HEK293T (cell line): ENCODE results near the gene PRDX3.
"Not testable (repeated sequence)": the region's sequence is repeated elsewhere in the genome, so short reads cannot be mapped to it uniquely, and the experiment has no call there.

Experiments
- CTCF ChIA-PET: fragments of 350-600 bp; formaldehyde crosslinking; extraction: SDS; loops from one replicate; lab custom pipeline; 2021; ENCODE audit warnings: antibody characterized with exemption, inconsistent platforms; lab: Yijun Ruan, JAX
- POLR2A ChIA-PET: fragments of 350-600 bp; formaldehyde crosslinking; extraction: SDS; loops from one replicate; lab custom pipeline; 2020; ENCODE audit warnings: antibody characterized with exemption, inconsistent platforms; lab: Yijun Ruan, JAX
- DNase-seq: peaks from one replicate; pipeline ENCODE4 v3.0.0; 2012; ENCODE audit warnings: mixed read lengths; ENCODE audit errors: extremely low spot score
- ARNT ChIP-seq: fragments of 450-650 bp; IDR thresholded peaks from 2 replicates; pipeline ENCODE4 v1.6.1; 2017; ENCODE audit warnings: mild to moderate bottlenecking
- BHLHE40 ChIP-seq: fragments of 450-650 bp; IDR thresholded peaks from 2 replicates; pipeline ENCODE4 v1.6.1; 2016; ENCODE audit warnings: mild to moderate bottlenecking, moderate library complexity, borderline replicate concordance
- CTBP1 ChIP-seq: fragments of 450-650 bp; IDR thresholded peaks from 2 replicates; pipeline ENCODE4 v1.6.1; 2016; ENCODE audit warnings: borderline replicate concordance
- ELF4 ChIP-seq: fragments of 450-650 bp; IDR thresholded peaks from 2 replicates; pipeline ENCODE4 v1.6.1; 2017; ENCODE audit warnings: antibody characterized with exemption
- FOXA1 ChIP-seq: fragments of 450-650 bp; IDR thresholded peaks from 2 replicates; pipeline ENCODE4 v1.6.1; 2016; ENCODE audit warnings: mild to moderate bottlenecking
- FOXK2 ChIP-seq: fragments of 450-650 bp; IDR thresholded peaks from 2 replicates; pipeline ENCODE4 v1.6.1; 2016; ENCODE audit warnings: mild to moderate bottlenecking
- FOXM1 ChIP-seq: fragments of 450-650 bp; IDR thresholded peaks from 2 replicates; pipeline ENCODE4 v1.6.1; 2017; ENCODE audit warnings: mild to moderate bottlenecking, borderline replicate concordance
- HDGF ChIP-seq: fragments of 450-650 bp; IDR thresholded peaks from 2 replicates; pipeline ENCODE4 v1.6.1; 2017; ENCODE audit warnings: antibody characterized with exemption, borderline replicate concordance
- L3MBTL2 ChIP-seq: fragments of 450-650 bp; conservative IDR thresholded peaks from 2 replicates; pipeline ENCODE4 v1.6.1; 2016; ENCODE audit warnings: mild to moderate bottlenecking
- LEF1 ChIP-seq: fragments of 450-650 bp; IDR thresholded peaks from 2 replicates; pipeline ENCODE4 v1.6.1; 2017; ENCODE audit warnings: mild to moderate bottlenecking, borderline replicate concordance
- NFRKB ChIP-seq: fragments of 450-650 bp; IDR thresholded peaks from 2 replicates; pipeline ENCODE4 v1.6.1; 2016; ENCODE audit warnings: mild to moderate bottlenecking, moderate library complexity
- SP1 ChIP-seq: fragments of 450-650 bp; IDR thresholded peaks from 2 replicates; pipeline ENCODE4 v1.6.1; 2017
- SUZ12 ChIP-seq: fragments of 450-650 bp; IDR thresholded peaks from 2 replicates; pipeline ENCODE4 v1.6.1; 2016; ENCODE audit warnings: mild to moderate bottlenecking
- TARDBP ChIP-seq: fragments of 450-650 bp; IDR thresholded peaks from 2 replicates; pipeline ENCODE4 v1.6.1; 2016
- ZNF384 ChIP-seq: fragments of 450-650 bp; IDR thresholded peaks from 2 replicates; pipeline ENCODE4 v1.6.1; 2016
- TF ChIP-seq, protein P1 (sequence below): fragments of 450-650 bp; IDR thresholded peaks from 2 replicates; pipeline ENCODE4 v1.6.1; 2016

Gene PRDX3

DNA sequence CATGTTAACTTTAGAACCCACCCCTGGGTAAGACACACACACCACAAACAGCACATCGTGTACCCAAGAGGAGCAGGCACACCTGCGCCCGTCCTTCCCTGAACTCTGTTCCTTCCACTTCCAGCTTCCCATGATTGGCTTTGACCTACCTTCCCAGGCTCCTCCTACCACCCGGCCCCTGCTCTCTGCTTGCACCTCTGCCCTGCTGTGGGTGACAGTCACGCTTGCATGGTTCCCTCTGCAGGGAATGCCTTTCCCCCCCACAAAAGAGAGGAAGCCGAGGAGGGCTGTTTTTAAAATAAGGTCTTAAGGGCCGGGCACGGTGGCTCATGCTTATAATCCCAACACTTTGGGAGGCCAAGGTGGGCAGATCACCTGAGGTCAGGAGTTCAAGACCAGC is 29.5 kb downstream of the PRDX3 start:
- TF ChIP-seq ZNF384 (no peak), L3MBTL2 (no peak), ARNT (no peak), FOXA1 (no peak)
- CTCF ChIA-PET, result no interaction called here
- POLR2A ChIA-PET, result no interaction called here
- DNase-seq, result no peak

DNA sequence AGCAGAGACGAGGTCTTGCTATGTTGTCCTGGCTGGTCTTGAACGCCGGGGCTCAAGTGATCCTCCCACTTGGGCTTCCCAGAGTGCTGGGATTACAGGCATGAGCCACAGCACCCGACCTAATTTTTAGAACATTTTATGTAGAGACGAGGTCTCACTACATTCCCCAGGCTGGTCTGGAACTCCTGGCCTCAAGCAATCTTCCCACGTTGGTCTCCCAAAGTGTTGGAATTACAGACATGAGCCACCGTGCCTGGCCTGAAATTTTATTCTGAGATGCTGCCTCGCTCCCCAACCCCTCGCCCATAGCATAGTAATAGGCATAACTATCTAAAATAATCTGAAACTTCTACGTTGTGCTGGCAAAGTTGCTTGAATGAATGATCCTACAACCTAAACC is 35.0 kb downstream of the PRDX3 start:
- ChIA-PET POLR2A (no interaction called here), CTCF (no interaction called here)
- TF ChIP-seq FOXK2 (no peak), ELF4 (no peak), SUZ12 (no peak), FOXA1 (no peak), HDGF (no peak), NFRKB (no peak), BHLHE40 (no peak), ZNF384 (no peak), ARNT (no peak), CTBP1 (no peak), LEF1 (no peak)
- TF ChIP-seq, protein P1, sequence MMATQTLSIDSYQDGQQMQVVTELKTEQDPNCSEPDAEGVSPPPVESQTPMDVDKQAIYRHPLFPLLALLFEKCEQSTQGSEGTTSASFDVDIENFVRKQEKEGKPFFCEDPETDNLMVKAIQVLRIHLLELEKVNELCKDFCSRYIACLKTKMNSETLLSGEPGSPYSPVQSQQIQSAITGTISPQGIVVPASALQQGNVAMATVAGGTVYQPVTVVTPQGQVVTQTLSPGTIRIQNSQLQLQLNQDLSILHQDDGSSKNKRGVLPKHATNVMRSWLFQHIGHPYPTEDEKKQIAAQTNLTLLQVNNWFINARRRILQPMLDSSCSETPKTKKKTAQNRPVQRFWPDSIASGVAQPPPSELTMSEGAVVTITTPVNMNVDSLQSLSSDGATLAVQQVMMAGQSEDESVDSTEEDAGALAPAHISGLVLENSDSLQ, result no peak
- DNase-seq, result no peak

DNA sequence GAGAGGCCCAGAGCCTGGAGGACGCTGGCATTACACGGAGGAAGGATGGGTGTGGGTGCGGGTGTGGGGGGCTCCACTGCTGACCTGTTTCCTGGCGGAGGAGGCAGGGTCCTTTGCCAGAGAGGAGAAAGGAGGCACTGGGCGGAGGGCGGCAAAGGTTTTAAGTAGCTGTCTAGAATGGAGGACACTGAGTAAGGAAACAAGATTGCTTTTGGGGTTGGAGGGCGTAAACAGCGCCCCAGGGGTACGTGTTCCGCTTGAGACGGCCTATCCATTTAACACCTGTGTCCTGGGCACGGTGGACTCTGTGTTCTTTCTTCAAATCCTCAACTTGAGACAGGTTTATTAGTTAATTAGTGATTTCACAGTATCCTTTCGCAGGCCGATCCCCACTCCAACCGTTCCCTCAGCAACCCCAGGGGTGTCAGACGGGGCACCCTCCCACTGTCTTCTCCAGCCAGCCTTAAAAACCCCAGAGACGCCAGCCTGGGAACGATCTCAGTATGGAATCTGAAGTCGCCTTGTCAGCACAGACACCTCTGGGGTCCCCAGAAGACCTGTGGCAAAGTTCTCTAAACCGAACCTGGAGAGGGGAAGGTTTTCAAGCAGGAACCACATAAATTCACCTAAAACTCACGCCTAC is 37.9 kb downstream of the PRDX3 start:
- ChIA-PET POLR2A (no interaction called here), CTCF (no interaction called here)
- no peak for DNase-seq
- no peak for TF ChIP-seq FOXA1
- no peak for TF ChIP-seq SUZ12
- no peak for TF ChIP-seq SP1
- no peak for TF ChIP-seq CTBP1
- no peak for TF ChIP-seq BHLHE40
- TF ChIP-seq NFRKB, result no peak
- TF ChIP-seq L3MBTL2, result no peak
- TF ChIP-seq ELF4, result no peak
- no peak for TF ChIP-seq ZNF384
- no peak for TF ChIP-seq FOXM1
- TF ChIP-seq, protein P1, result no peak
- no peak for TF ChIP-seq ARNT
- no peak for TF ChIP-seq LEF1

DNA sequence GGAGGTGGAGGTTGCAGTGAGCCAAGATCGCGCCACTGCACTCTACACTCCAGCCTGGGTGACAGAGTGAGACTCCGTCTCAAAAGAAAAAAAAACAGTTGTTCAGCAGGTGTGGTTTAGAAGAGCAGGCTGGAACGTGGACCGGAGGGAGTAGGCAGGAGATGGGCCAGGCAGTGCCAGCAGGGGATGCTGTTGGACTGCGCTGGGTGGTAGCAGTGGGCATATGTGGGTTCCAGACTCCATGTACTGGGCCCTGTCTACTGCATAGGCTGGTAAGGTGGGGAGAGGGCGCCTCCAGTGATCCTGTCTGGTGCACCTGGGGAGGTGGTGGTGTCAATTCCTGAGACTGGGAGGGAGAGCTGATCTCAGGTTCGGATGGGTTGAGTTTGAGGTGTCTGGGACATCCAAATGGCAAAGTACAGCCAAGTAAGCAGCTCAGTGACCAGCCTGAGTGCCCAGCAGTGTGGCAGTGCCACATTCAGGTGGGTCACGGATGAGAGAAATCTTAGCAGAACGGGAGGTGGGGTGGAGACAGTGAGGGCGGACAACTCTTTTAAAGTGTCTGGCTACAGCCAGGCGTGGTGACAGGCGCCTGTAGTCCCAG is 39.0 kb downstream of the PRDX3 start:
- POLR2A ChIA-PET, result no interaction called here

DNA sequence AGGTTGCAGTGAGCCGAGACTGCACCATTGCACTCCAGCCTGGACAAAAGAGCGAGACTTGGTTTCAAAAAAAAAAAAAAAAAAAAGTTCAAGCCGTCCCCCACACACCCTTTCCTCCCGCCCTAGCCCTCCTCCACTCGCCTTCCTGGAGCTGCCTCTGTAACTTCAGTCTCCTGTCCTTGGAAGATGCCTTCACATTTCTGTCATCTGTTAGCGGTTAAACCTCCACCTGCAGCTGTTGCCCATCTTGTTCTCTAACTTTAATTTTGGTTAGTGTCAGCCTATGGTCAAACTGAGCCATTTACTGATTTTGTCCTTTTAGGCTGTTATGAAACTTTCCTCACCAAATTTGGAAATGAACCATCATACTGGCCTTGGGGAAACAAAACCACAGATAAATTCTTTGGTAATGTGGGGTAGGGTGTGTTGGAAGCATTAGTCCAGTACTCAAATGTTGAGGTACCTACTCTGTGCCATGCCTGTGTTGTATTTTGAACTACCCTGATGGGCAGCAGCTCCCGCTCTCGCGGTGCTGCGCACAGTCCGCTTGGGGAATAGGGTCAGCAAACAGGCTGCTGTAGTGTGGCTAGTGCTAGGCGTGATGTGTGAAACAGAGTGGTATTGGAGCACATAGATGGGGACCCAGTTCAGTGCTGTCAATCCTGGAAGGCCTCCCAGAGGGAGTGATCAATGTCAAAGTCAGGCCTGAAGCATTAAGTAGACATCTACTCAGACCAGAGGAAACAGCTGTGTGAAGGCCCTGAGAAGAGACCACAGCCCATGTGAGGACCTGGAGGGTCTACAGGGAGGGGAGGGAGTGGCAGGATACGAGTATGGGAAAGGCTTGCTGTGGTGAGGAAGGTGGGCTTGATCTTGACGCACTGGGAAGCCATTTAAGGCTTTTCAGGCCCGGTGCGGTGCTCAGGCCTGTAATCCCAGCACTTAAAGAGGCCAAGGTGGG is 40.0 kb downstream of the PRDX3 start:
- CTCF ChIA-PET, result interaction anchor here (2.7 kb wide), 1 partner anchor 60 kb away, joined by 8 read pairs; no protein-coding TSS in a partner anchor
- TF ChIP-seq CTBP1, result no peak
- TF ChIP-seq FOXK2, result no peak
- TF ChIP-seq LEF1, result no peak
- no peak for TF ChIP-seq HDGF
- no peak for TF ChIP-seq ZNF384
- no peak for TF ChIP-seq FOXA1
- no peak for TF ChIP-seq ARNT
- TF ChIP-seq L3MBTL2, result no peak
- no peak for TF ChIP-seq SP1
- TF ChIP-seq TARDBP, result no peak
- no peak for TF ChIP-seq ELF4
- TF ChIP-seq SUZ12, result no peak
- TF ChIP-seq, protein P1, result no peak
- TF ChIP-seq NFRKB, result no peak
- no peak for DNase-seq
- POLR2A ChIA-PET, result no interaction called here

More for the DNA sequence above, 39.0 kb downstream of the PRDX3 start:
- TF ChIP-seq HDGF (no peak), ZNF384 (no peak), BHLHE40 (no peak), FOXK2 (no peak), SP1 (no peak), L3MBTL2 (no peak), CTBP1 (no peak), NFRKB (no peak), FOXM1 (no peak), ARNT (no peak), ELF4 (no peak), TARDBP (no peak), LEF1 (no peak), FOXA1 (no peak)
- TF ChIP-seq, protein P1, result no peak
- CTCF ChIA-PET, result interaction anchor here (0.6 to 2.7 kb wide), 2 partner anchors 59 to 64 kb away, joined by 3 to 8 read pairs; no protein-coding TSS in a partner anchor
- DNase-seq, result peak; percentile 43

DNA sequence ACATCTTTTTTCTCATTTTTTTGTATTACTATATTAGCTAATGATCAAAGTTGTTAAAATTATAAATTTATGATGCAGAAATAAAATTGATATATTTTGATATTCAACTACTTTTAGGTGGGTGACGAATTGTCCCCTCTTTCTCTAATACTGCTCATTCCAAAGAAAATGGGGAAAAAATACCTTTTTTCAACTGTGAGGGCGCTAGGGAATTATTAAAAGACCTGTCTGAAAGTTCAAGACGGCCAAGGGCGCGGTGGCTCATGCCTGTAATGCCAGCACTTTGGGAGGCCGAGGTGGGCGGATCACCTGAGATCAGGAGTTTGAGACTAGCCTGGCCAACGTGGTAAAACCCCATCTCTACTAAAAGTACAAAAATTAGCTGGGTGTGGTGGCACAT is 40.7 kb downstream of the PRDX3 start:
- DNase-seq, POLR2A ChIA-PET: not testable (repeated sequence)
- CTCF ChIA-PET, result interaction anchor here (2.7 kb wide), 1 partner anchor 61 kb away, joined by 8 read pairs; no protein-coding TSS in a partner anchor
